ENCODE data around the gene FUCA2. TPM values are rescaled to one million over a fixed set of nuclear protein-coding genes. Genes with fewer than 3 reads are reported as not detected.

Gene FUCA2
- total RNA-seq, 1 experiment from 2014 or later, result 48.5 TPM

DNA sequence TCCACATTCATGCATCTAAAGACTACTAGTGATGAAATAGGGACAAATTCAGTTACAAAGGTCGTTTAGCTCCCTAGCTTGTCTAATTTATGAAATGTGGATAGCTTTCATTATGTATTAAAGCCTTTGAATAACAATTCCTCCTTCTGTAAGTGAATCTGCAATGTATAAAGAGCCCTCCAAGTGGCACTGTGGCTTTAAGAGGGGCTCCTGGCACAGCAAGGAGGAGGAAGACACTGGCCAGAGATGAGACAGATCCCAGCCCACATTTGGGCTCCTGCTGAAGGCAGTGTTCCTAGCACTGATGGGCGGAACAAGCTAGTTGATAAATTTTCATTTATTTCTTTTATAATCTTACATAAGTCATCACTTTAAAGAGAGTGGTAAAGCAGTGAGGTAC is 17.6 kb upstream of the FUCA2 start:
- ChIA-PET POLR2A (no interaction called here), CTCF (interaction anchor here (0.6 to 2.4 kb wide), 5 partner anchors 10 to 413 kb away, joined by 3 to 12 read pairs (median 4); no protein-coding TSS in a partner anchor)
- ATAC-seq (peak; percentile 91), DNase-seq (ENCODE audit: low spot score) (no peak)
- no peaks in the 10 kb centered on the region for H3K27me3 Mint-ChIP-seq (ENCODE audit: low read depth)
- no peak for TF ChIP-seq NFATC4 (CRISPR knock-in tag; IDR thresholded peaks at IDR 0.05)
- TF ChIP-seq, protein P1, sequence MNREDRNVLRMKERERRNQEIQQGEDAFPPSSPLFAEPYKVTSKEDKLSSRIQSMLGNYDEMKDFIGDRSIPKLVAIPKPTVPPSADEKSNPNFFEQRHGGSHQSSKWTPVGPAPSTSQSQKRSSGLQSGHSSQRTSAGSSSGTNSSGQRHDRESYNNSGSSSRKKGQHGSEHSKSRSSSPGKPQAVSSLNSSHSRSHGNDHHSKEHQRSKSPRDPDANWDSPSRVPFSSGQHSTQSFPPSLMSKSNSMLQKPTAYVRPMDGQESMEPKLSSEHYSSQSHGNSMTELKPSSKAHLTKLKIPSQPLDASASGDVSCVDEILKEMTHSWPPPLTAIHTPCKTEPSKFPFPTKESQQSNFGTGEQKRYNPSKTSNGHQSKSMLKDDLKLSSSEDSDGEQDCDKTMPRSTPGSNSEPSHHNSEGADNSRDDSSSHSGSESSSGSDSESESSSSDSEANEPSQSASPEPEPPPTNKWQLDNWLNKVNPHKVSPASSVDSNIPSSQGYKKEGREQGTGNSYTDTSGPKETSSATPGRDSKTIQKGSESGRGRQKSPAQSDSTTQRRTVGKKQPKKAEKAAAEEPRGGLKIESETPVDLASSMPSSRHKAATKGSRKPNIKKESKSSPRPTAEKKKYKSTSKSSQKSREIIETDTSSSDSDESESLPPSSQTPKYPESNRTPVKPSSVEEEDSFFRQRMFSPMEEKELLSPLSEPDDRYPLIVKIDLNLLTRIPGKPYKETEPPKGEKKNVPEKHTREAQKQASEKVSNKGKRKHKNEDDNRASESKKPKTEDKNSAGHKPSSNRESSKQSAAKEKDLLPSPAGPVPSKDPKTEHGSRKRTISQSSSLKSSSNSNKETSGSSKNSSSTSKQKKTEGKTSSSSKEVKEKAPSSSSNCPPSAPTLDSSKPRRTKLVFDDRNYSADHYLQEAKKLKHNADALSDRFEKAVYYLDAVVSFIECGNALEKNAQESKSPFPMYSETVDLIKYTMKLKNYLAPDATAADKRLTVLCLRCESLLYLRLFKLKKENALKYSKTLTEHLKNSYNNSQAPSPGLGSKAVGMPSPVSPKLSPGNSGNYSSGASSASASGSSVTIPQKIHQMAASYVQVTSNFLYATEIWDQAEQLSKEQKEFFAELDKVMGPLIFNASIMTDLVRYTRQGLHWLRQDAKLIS (CRISPR knock-in tag; IDR thresholded peaks at IDR 0.05; ENCODE audit: borderline replicate concordance), result no peak
- TF ChIP-seq ZNF671 (CRISPR knock-in tag; IDR thresholded peaks at IDR 0.05), result no peak
- no peaks in the 10 kb centered on the region for H3K9me3 Mint-ChIP-seq
- no peak overlapping the region for H3K27ac Mint-ChIP-seq
- peaks cover 10% of the 10 kb centered on the region for H3K4me1 Mint-ChIP-seq
- H3K36me3 Mint-ChIP-seq, result no peaks in the 10 kb centered on the region
- no peak overlapping the region for H3K4me3 Mint-ChIP-seq

DNA sequence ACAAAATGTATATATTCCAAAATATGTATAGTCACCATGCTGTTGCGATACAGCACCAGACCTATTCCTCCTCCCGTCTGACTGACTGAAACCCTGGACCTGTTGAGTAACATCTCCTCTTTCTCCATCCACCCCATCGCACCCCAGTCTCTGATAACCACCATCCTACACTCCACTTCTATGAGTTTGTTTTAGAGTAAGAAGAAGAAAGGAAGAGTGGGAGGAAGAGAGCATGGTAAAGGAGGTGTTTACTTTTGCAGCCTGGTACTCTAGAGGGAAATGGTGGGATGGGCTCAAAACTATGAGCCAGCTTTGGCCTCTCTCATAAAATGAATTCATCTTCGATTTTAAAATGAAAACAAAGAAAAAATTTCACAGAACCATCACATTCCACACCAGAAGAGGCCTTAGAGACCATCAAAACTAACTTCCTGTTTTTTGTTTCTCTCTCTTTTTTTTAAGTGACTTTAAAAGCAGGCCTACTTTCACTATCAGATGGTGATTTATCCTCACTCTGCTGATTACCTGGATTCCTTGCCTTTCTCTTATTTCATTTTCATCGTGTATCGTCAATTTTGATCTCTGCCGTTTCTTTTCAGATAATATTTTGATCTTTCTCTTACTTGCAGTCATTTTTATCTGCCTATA is 16.8 kb upstream of the FUCA2 start:
- POLR2A ChIA-PET, result no interaction called here
- no peak overlapping the region for H3K27ac Mint-ChIP-seq
- peaks cover 10% of the 10 kb centered on the region for H3K4me1 Mint-ChIP-seq
- 0 out of 2 replicates have a peak, but pooled peaks cover 6% of the 10 kb centered on the region for H3K9me3 Mint-ChIP-seq
- no peak for ATAC-seq
- H3K36me3 Mint-ChIP-seq, result no peaks in the 10 kb centered on the region
- no peak overlapping the region for H3K4me3 Mint-ChIP-seq
- TF ChIP-seq RELA (CRISPR knock-in tag; IDR thresholded peaks at IDR 0.05; ENCODE audit: borderline replicate concordance) (no peak), ATF1 (CRISPR knock-in tag; IDR thresholded peaks at IDR 0.05) (no peak), EMX1 (CRISPR knock-in tag; IDR thresholded peaks at IDR 0.05) (no peak)
- CTCF ChIA-PET, result interaction anchor here (0.6 to 2.4 kb wide), 4 partner anchors 9 to 43 kb away, joined by 3 to 12 read pairs (median 4); no protein-coding TSS in a partner anchor
- no peak for DNase-seq (ENCODE audit: low spot score)
- no peaks in the 10 kb centered on the region for H3K27me3 Mint-ChIP-seq (ENCODE audit: low read depth)

DNA sequence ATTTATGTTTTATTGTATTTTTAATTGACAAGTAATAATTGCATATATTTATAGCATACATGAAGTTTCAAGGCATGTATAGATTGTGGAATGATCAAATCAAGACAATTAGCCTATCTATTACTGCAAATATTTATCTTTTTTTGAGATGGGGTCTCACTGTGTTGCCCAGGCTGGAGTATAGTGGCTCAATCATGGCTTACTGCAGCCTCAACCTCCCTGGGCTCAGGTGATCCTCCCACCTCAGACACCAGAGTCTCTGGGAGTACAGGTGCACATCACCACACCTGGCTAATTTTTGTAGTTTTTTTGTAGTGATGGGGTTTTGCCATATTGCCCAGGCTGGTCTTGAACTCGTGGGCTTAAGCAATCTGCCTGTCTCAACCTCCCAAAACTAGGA is 16.2 kb upstream of the FUCA2 start:
- ChIA-PET CTCF (interaction anchor here (1.8 to 2.4 kb wide), 2 partner anchors 14 to 40 kb away, joined by 5 to 12 read pairs; no protein-coding TSS in a partner anchor), POLR2A (no interaction called here)
- Mint-ChIP-seq H3K4me1 (peaks cover 10% of the 10 kb centered on the region), H3K4me3 (no peak overlapping the region), H3K9me3 (0 out of 2 replicates have a peak, but pooled peaks cover 6% of the 10 kb centered on the region), H3K36me3 (no peaks in the 10 kb centered on the region), H3K27me3 (ENCODE audit: low read depth) (no peaks in the 10 kb centered on the region), H3K27ac (no peak overlapping the region)
- ATAC-seq, result no peak
- no peak for DNase-seq (ENCODE audit: low spot score)
- TF ChIP-seq, protein P2, sequence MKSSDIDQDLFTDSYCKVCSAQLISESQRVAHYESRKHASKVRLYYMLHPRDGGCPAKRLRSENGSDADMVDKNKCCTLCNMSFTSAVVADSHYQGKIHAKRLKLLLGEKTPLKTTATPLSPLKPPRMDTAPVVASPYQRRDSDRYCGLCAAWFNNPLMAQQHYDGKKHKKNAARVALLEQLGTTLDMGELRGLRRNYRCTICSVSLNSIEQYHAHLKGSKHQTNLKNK (CRISPR knock-in tag; IDR thresholded peaks at IDR 0.05), result no peak
- TF ChIP-seq, protein P3, sequence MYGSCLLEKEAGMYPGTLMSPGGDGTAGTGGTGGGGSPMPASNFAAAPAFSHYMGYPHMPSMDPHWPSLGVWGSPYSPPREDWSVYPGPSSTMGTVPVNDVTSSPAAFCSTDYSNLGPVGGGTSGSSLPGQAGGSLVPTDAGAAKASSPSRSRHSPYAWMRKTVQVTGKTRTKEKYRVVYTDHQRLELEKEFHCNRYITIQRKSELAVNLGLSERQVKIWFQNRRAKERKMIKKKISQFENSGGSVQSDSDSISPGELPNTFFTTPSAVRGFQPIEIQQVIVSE (CRISPR knock-in tag; IDR thresholded peaks at IDR 0.05; ENCODE audit: borderline replicate concordance), result no peak
- peak; percentile 70; the same call in 1 of the 2 replicates for TF ChIP-seq ZNF121 (CRISPR knock-in tag; IDR thresholded peaks at IDR 0.05)
- TF ChIP-seq MYBL2 (CRISPR knock-in tag; IDR thresholded peaks at IDR 0.05), result no peak

DNA sequence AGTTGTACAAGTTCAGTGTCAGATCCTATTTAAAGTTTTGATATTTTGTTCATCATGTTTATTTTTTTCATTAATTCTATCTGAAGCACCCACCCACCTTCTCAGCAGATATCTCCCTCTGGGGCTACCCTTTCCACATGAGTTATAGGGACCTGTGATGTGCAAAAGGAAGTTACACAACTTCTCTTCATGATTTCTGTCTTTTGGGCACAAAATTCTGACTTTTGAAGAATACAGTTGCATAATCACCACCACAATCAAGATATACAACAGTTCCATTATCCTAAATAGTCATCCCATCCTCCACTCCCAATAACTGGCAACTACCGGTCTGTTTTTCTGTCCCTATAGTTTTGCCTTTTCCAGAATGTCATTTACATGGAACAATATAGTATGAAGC is 13.8 kb upstream of the FUCA2 start:
- ChIA-PET POLR2A (interaction anchor here (0.5 kb wide), 1 partner anchor 518 kb away, joined by 5 read pairs; no protein-coding TSS in a partner anchor), CTCF (interaction anchor here (1.0 kb wide), 1 partner anchor 12 kb away, joined by 3 read pairs; no protein-coding TSS in a partner anchor)
- Mint-ChIP-seq H3K27me3 (ENCODE audit: low read depth) (peaks cover 3% of the 10 kb centered on the region; the same call in 1 of the 2 replicates), H3K4me3 (no peak overlapping the region), H3K36me3 (no peaks in the 10 kb centered on the region), H3K27ac (no peak overlapping the region), H3K4me1 (peaks cover 10% of the 10 kb centered on the region), H3K9me3 (0 out of 2 replicates have a peak, but pooled peaks cover 6% of the 10 kb centered on the region)
- DNase-seq (ENCODE audit: low spot score) (no peak), ATAC-seq (no peak)
- TF ChIP-seq ETV6 (CRISPR knock-in tag; IDR thresholded peaks at IDR 0.05) (no peak), ELF4 (CRISPR knock-in tag; IDR thresholded peaks at IDR 0.05; ENCODE audit: low read depth) (no peak), JAZF1 (CRISPR knock-in tag; IDR thresholded peaks at IDR 0.05) (no peak), SMAD4 (CRISPR knock-in tag; IDR thresholded peaks at IDR 0.05) (no peak)
- TF ChIP-seq, protein P4, sequence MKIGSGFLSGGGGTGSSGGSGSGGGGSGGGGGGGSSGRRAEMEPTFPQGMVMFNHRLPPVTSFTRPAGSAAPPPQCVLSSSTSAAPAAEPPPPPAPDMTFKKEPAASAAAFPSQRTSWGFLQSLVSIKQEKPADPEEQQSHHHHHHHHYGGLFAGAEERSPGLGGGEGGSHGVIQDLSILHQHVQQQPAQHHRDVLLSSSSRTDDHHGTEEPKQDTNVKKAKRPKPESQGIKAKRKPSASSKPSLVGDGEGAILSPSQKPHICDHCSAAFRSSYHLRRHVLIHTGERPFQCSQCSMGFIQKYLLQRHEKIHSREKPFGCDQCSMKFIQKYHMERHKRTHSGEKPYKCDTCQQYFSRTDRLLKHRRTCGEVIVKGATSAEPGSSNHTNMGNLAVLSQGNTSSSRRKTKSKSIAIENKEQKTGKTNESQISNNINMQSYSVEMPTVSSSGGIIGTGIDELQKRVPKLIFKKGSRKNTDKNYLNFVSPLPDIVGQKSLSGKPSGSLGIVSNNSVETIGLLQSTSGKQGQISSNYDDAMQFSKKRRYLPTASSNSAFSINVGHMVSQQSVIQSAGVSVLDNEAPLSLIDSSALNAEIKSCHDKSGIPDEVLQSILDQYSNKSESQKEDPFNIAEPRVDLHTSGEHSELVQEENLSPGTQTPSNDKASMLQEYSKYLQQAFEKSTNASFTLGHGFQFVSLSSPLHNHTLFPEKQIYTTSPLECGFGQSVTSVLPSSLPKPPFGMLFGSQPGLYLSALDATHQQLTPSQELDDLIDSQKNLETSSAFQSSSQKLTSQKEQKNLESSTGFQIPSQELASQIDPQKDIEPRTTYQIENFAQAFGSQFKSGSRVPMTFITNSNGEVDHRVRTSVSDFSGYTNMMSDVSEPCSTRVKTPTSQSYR (CRISPR knock-in tag; IDR thresholded peaks at IDR 0.05), result no peak
- TF ChIP-seq, protein P5, sequence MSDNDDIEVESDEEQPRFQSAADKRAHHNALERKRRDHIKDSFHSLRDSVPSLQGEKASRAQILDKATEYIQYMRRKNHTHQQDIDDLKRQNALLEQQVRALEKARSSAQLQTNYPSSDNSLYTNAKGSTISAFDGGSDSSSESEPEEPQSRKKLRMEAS (CRISPR knock-in tag; IDR thresholded peaks at IDR 0.05), result no peak
- TF ChIP-seq, protein P6, sequence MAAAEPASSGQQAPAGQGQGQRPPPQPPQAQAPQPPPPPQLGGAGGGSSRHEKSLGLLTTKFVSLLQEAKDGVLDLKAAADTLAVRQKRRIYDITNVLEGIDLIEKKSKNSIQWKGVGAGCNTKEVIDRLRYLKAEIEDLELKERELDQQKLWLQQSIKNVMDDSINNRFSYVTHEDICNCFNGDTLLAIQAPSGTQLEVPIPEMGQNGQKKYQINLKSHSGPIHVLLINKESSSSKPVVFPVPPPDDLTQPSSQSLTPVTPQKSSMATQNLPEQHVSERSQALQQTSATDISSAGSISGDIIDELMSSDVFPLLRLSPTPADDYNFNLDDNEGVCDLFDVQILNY (CRISPR knock-in tag; IDR thresholded peaks at IDR 0.05), result no peak

Measured in WTC11 (cell line).